Putamen (tissue), 1 donor: ENCODE measurements around the gene BMP2K.
A peak's percentile ranks its signal among the peaks of the same experiment; 100 is the strongest.

Source experiments
- DNase-seq: peaks from one replicate; pipeline ENCODE4 v3.0.0-alpha.2; 2016; ENCODE audit warnings: low spot score

BMP2K gene

GRCh38 chr4:78937837-78938236, 161.7 kb downstream of the BMP2K start:
- no peak for DNase-seq

DNA sequence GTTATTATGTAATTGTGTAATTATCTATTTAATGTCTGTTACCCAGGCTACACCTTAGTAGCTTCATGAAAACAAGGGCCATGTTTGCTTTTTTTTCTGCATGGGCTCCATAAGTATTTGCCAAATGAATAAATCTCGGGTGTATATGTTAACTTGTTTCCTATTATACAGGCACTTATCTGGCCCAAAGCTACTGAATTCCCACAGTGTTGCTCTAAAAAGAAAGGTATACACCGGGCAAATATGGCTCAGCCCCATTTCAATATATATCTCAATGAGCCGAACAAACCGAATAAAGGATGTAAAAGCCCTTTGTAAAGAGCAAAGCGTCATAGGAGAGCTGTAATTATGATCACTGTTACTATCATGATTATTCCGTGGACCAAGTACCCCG, 162.3 kb downstream of the BMP2K start:
- DNase-seq: no peak

- DNase-seq: peak; percentile 88
Observed at GRCh38 chr4:78938868-78939666, 162.9 kb downstream of the BMP2K start, which contains the start of gene PAQR3. TSS of gene PAQR3 (minus strand) at chr4:78939438. CDS start at chr4:78939224, 214 bp downstream.

DNA sequence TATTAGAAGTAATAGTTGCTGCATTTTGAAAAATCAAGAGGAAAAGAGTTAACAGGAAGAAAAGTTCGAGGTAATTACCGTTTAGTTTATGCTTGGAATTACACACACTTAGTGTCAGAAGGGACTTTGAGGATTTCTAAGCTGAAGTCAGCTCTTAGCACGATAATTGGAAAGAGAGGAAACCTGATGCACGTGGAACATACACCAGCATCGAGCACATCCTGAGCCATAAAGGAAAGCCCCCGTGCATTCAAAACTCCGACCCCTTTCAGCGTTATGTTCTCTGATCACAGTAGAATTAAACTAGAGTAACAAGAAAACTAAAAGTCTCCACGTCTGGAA, 163.5 kb downstream of the BMP2K start:
- DNase-seq: no peak

DNA sequence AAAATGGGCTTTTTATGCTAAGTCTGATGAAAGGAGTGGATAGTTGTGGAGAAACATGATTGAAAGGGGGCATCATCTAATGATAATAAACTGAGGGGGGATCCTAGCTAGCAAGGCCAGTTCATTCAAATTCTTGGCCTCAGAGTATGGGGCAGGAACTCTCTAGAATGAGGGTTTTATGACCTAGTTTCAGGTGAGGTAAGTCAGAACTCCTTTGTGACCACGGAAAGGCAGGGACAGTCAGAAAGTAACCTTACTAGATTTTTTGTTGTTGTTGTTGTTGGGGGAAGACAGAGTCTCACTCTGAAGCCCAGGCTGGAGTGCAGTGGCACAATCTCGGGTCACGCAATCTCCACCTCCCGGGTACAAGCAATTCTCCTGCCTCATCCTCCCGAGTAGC, 164.6 kb downstream of the BMP2K start:
- DNase-seq: no peak

DNA sequence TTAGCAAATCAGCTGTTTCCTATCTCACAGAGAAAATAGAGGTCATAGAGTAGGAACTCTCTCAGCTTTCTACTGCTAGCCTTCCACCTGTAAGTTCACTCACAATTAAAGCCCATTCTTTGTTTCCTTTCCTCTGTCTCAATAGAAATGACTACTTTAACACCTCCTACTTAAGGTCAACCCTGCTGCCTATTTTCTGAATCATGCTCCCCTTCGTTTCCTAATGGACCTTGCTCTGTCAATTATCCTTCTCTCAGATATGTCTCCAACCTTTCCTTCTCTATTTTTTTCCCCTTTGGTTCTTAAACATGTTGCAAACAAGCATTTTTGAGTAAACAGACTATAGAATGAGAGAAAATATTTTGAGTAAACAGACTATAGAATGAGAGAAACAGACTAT, 168.2 kb downstream of the BMP2K start:
- DNase-seq: no peak

DNA sequence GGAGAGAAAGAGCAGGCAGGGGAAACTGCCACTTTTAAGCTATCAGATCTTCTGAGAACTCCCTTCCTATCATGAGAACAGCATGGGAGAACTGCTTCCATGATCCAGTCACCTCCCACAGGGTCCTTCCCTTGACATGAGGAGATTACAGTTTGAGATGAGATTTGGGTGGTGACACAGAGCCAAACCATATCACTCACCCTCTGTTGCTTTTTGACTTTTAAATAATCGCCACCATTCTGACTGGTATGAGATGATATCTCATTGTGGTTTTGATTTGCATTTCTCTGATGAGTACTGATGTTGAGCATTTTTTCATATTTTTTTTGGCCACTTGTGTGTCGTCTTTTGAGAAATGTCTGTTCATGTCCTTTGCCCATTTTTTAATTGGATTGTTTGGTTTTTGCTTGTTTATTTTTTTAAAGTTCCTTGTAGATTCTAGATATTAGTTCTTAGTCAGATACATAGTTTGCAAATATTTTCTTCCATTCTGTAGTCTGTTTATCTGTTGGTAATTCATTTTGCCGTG, 169.6 kb downstream of the BMP2K start:
- no peak for DNase-seq

DNA sequence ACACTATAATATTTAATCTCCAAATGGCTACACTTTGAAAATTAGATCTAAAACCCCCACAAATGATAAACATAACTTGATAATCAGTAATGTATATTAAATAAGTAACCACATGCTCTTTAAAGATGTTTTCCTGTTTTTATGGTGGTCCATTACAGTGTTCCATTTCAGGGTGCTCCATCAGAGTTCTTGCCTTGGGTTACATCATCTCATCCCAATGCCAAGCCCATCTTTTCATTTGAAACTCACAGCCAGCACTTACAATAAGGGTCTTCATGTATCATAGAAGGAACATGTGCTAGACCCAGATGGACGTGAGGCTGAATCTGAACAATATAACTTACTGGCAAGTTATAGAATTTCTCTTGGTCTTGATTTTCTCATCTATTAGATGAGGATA, 173.6 kb downstream of the BMP2K start:
- no peak for DNase-seq

DNA sequence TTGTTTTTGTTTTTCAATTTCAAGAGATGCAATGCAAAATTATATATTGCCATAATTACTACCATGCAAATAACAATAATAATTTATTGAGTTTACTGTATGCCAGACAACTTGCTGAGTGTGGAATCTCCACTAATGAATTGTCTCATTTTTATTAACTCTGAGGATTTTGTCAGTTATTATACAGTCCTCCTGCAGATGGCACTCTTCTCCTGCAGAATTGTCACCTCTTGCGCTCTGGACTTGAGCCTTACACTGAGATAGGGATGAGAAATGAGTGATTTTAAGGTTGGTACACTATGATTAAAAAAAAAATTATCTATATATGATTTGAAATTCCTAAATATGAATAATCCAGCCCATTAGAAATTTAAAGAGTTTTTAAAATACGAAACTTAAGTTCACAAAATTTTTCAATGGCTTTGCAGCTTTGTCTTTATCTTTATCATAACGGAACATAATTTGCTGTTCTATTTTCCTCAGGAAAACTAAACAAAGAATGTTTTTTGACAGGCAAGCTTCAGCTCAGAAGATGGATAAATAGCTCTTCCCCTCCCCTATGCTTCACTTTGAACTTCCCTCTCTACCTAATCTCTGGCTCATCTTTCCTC, 175.8 kb downstream of the BMP2K start:
- peak; percentile 44 for DNase-seq

GRCh38 chr4:78953231-78953630, 177.1 kb downstream of the BMP2K start:
- DNase-seq: no peak

DNA sequence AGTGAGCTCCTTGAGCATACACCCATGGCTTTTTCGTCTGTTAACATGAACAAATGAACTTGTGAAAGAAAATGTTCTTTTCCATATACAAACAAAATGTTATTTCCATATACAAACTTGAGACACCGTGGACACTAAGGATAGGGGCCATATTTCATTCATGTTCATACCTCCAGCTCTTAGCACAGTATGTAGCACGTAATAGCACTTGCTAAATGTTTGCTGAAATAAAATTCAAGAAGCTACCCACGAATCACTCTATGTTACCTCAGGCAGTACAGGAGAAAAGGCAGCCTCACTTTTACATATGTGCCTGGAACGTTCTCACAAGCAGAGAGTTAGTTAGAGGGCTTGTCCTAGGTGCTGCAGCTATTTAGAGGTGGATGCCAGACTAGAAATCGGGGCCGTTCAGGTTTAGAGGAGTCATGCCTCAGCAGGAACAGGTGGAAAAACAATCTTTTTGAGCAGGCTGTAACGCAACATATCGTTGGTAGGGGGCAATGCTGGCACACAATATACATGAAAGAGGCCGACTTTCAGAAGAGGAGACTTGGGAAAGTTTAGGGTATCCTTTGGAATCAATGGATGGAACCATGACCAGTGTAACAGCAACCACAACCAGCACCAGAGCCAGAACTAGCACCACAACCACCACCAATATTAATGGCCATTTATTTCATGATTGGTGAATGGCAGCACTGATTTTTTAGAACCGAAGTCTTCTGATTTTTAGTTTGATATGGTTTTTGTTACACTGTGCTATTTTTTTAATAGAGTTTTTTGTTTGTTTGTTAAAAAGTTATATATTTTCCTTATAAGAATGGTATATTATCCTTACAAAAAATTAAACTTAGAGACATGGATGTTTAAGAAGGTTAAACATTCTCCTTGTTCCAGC, 177.9 kb downstream of the BMP2K start:
- no peak for DNase-seq

DNA sequence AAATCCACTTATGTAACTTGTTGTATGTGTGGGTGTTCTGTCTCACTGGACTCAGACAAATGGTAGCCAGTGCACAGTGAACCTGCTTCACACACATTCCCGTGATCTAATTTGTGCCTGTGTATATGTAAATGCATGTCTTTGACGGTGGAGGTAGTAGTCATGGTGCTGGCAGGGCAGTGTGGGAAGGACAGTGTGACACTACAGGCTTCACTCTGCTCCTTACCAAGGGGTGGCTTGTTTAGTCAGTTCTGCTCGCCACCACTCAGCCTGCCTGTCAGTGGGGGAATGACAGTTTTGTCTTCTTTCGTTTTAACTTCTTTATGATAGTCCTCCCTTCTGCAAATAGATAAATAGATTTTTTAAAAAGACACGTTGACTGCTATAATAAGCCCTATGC, 180.8 kb downstream of the BMP2K start:
- DNase-seq: no peak

DNA sequence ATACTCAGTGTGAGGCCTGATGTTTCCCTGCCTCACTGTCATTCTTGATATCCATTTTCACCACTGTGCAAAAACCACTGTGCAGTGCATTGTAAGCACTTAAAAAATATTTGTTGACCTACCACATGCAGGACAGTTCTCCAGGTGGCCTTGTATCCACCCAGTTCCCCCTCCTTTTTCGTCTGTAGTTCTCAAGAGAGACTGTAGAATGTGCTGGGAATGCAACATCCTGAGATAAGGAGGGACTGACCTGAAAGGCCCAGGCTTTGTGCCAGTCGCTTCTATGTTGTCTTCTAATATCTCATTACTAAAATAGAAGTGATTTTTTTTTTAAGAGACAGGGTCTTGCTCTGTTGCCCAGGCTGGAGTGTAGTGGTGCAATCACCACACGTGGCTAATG, 184.8 kb downstream of the BMP2K start:
- no peak for DNase-seq
